ENCODE data around the gene ATL1. TPM values are rescaled to one million over a fixed set of nuclear protein-coding genes. Genes with fewer than 3 reads are reported as not detected.

Gene ATL1
- total and polyA plus RNA-seq, 2 of the 13 experiments (the other 11 are each of a cell fraction or from before 2014, with no cell fraction given) = 0.60 to 0.65 TPM

DNA sequence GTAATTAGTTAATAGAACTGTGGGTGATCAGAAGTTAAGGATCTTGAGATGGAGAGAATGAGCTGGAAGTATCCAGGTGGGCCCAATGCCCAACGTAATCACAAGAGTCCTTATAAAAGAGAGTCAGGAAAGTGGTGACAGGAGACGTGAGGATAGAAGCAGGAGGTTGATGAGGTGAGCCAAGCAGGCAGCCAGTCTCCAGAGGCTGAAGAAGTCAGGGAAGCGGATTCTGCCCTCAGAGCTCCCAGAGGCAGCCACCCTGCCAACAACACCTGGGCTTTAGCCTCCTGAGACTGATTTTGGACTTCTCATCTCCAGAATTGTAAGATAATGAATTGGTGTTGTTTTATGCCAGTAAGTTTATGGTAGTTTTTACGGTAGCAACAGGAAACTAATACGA, 118.2 kb downstream of the ATL1 start (continued):
- TF ChIP-seq LCORL (IDR thresholded peaks at IDR 0.05) (no peak), LCORL (CRISPR knock-in tag; IDR thresholded peaks at IDR 0.05) (no peak), KAT7 (CRISPR knock-in tag; IDR thresholded peaks at IDR 0.05; ENCODE audit: borderline replicate concordance) (no peak), MYNN (CRISPR knock-in tag; IDR thresholded peaks at IDR 0.05; ENCODE audit: low read depth) (no peak), KMT2A (CRISPR knock-in tag; IDR thresholded peaks at IDR 0.05) (no peak)
- TF ChIP-seq, protein P1, sequence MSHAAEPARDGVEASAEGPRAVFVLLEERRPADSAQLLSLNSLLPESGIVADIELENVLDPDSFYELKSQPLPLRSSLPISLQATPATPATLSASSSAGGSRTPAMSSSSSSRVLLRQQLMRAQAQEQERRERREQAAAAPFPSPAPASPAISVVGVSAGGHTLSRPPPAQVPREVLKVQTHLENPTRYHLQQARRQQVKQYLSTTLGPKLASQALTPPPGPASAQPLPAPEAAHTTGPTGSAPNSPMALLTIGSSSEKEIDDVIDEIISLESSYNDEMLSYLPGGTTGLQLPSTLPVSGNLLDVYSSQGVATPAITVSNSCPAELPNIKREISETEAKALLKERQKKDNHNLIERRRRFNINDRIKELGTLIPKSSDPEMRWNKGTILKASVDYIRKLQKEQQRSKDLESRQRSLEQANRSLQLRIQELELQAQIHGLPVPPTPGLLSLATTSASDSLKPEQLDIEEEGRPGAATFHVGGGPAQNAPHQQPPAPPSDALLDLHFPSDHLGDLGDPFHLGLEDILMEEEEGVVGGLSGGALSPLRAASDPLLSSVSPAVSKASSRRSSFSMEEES (CRISPR knock-in tag; IDR thresholded peaks at IDR 0.05) = no peak

DNA sequence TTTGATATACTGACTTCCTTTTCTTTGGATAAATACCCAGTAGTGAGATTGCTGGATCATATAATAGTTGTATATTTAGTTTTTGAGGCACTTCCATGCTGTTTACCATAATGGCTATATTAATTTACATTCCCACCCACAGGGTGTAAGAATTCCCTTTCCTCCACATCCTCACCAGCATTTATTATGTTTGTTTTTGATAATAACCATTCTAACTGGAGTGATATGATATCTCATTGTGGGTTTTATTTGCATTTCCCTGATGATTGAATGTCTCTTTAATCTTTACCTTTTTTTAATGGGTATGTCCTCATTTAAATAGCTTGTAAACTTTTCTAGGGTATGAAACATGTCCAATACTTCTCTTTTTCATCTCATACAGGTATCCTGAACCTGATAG, 119.7 kb downstream of the ATL1 start:
- ATAC-seq (no peak), DNase-seq (ENCODE audit: low spot score) (no peak), FAIRE-seq (no peak)
- Histone ChIP-seq H4K20me1 (ENCODE audit: insufficient read depth, low read length) (no peaks in the 10 kb centered on the region), H3K4me1 (ENCODE audit: insufficient read depth, low read length) (peaks cover 16% of the 10 kb centered on the region), H3K9ac (ENCODE audit: insufficient read depth, low read depth, low read length) (no peak overlapping the region), H3K9me3 (ENCODE audit: low read length) (no peaks in the 10 kb centered on the region), H3K79me2 (ENCODE audit: insufficient read depth, low read length) (no peaks in the 10 kb centered on the region), H3K4me2 (ENCODE audit: low read depth, low read length) (no peak overlapping the region), H3K36me3 (replicated peaks in 1 of 2; ENCODE audit: control insufficient read depth in 1 of 2, insufficient read depth in 2 of 2, low read length in 2 of 2) (no peaks in the 10 kb centered on the region), H3K27me3 (ENCODE audit: control insufficient read depth in 1 of 2, insufficient read depth in 2 of 2, low read length in 2 of 2) (peaks cover 1 to 11% of the 10 kb centered on the region in 2 experiments; a peak in 2 of 5 replicates), H3K27ac (ENCODE audit: extremely low read length, insufficient read depth, low read length) (no peak overlapping the region), H2AFZ (ENCODE audit: low read length) (no peak overlapping the region), H3K4me3 (replicated peaks in 1 of 3; ENCODE audit: insufficient read depth in 1 of 3, low read depth in 2 of 3, low read length in 3 of 3) (no peak overlapping the region)
- ChIA-PET POLR2A (no interaction called here), CTCF (ENCODE audit: low intra/inter-chr PET ratio, low total read pairs) (no interaction called here)
- in situ Hi-C loops (cut with HindIII; ENCODE audit: extremely low pct_ligation_motif_present, low pct_unique_long_range_greater_than_20kb) = no loop called here
- no TSS peak for BruUV-seq (replicated peaks)
- intact Hi-C loops (cut with micrococcal nuclease; ENCODE audit: unreplicated experiment) = no loop called here
- TF ChIP-seq MED1 (CRISPR knock-in tag; IDR thresholded peaks at IDR 0.05) (no peak), ZNF546 (CRISPR knock-in tag; conservative IDR thresholded peaks at IDR 0.05) (no peak), ZNF614 (CRISPR knock-in tag; IDR thresholded peaks at IDR 0.05; ENCODE audit: borderline replicate concordance) (no peak), GABPB1 (CRISPR knock-in tag; IDR thresholded peaks at IDR 0.05) (no peak), ZNF720 (CRISPR knock-in tag; IDR thresholded peaks at IDR 0.05) (no peak), MED13 (CRISPR knock-in tag; IDR thresholded peaks at IDR 0.05) (no peak), MAFG (CRISPR knock-in tag; IDR thresholded peaks at IDR 0.05) (no peak), MAF1 (CRISPR knock-in tag; IDR thresholded peaks at IDR 0.05; ENCODE audit: borderline replicate concordance) (no peak), ZNF556 (CRISPR knock-in tag; IDR thresholded peaks at IDR 0.05; ENCODE audit: borderline replicate concordance) (no peak), ZNF879 (CRISPR knock-in tag; IDR thresholded peaks at IDR 0.05) (no peak)
- TF ChIP-seq, protein P2, sequence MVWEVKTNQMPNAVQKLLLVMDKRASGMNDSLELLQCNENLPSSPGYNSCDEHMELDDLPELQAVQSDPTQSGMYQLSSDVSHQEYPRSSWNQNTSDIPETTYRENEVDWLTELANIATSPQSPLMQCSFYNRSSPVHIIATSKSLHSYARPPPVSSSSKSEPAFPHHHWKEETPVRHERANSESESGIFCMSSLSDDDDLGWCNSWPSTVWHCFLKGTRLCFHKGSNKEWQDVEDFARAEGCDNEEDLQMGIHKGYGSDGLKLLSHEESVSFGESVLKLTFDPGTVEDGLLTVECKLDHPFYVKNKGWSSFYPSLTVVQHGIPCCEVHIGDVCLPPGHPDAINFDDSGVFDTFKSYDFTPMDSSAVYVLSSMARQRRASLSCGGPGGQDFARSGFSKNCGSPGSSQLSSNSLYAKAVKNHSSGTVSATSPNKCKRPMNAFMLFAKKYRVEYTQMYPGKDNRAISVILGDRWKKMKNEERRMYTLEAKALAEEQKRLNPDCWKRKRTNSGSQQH (CRISPR knock-in tag; IDR thresholded peaks at IDR 0.05; ENCODE audit: low read depth) = no peak
- TF ChIP-seq, protein P3, sequence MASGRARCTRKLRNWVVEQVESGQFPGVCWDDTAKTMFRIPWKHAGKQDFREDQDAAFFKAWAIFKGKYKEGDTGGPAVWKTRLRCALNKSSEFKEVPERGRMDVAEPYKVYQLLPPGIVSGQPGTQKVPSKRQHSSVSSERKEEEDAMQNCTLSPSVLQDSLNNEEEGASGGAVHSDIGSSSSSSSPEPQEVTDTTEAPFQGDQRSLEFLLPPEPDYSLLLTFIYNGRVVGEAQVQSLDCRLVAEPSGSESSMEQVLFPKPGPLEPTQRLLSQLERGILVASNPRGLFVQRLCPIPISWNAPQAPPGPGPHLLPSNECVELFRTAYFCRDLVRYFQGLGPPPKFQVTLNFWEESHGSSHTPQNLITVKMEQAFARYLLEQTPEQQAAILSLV (CRISPR knock-in tag; IDR thresholded peaks at IDR 0.05; ENCODE audit: borderline replicate concordance) = no peak
- TF ChIP-seq, protein P4, sequence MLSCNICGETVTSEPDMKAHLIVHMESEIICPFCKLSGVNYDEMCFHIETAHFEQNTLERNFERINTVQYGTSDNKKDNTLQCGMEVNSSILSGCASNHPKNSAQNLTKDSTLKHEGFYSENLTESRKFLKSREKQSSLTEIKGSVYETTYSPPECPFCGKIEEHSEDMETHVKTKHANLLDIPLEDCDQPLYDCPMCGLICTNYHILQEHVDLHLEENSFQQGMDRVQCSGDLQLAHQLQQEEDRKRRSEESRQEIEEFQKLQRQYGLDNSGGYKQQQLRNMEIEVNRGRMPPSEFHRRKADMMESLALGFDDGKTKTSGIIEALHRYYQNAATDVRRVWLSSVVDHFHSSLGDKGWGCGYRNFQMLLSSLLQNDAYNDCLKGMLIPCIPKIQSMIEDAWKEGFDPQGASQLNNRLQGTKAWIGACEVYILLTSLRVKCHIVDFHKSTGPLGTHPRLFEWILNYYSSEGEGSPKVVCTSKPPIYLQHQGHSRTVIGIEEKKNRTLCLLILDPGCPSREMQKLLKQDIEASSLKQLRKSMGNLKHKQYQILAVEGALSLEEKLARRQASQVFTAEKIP (CRISPR knock-in tag; IDR thresholded peaks at IDR 0.05; ENCODE audit: borderline replicate concordance) = no peak

All from HepG2 (cell line).